Endothelial cell (in vitro differentiated cells): ENCODE measurements around the gene GLOD4. TPM values are rescaled to one million over a fixed set of nuclear protein-coding genes. Genes with fewer than 3 reads are reported as not detected.
"Not testable (repeated sequence)": the region's sequence is repeated elsewhere in the genome, so short reads cannot be mapped to it uniquely, and the experiment has no call there.

Experiments used
- DNase-seq: peaks from one replicate; pipeline ENCODE4 v3.0.0; 2021; ENCODE audit warnings: low spot score
- H3K27ac Mint-ChIP-seq: one replicate; pipeline ENCODE4 v1.8.0; 2021; ENCODE audit warnings: mixed read lengths, inconsistent platforms; ENCODE audit not compliant: unreplicated experiment
- H3K27me3 Mint-ChIP-seq: one replicate; pipeline ENCODE4 v1.8.0; 2021; ENCODE audit warnings: mild to moderate bottlenecking, moderate library complexity, mixed read lengths, inconsistent platforms; ENCODE audit not compliant: unreplicated experiment
- H3K36me3 Mint-ChIP-seq: one replicate; pipeline ENCODE4 v1.8.0; 2021; ENCODE audit warnings: mild to moderate bottlenecking, low read depth, mixed read lengths, inconsistent platforms; ENCODE audit not compliant: unreplicated experiment
- H3K4me1 Mint-ChIP-seq: one replicate; pipeline ENCODE4 v1.8.0; 2021; ENCODE audit warnings: mild to moderate bottlenecking, mixed read lengths, inconsistent platforms; ENCODE audit not compliant: unreplicated experiment
- H3K4me3 Mint-ChIP-seq: one replicate; pipeline ENCODE4 v1.8.0; 2021; ENCODE audit warnings: mild to moderate bottlenecking, mixed read lengths, inconsistent platforms; ENCODE audit not compliant: unreplicated experiment
- H3K9me3 Mint-ChIP-seq: one replicate; pipeline ENCODE4 v1.8.0; 2021; ENCODE audit warnings: mixed read lengths, inconsistent platforms; ENCODE audit not compliant: unreplicated experiment
- total RNA-seq: library from RNA; stranded (reverse); fragmentation: NEBNext Ultra II Directional; extraction: Animal tissue kit (Norgen Biotek cat#: 25700); gene quantifications from one replicate; pipeline ENCODE4 v1.2.1, GENCODE V29; 2021; ENCODE audit not compliant: unreplicated experiment
- TF ChIP-seq, protein P1 (sequence below): fragments of 200-600 bp; sonication (generic); IDR thresholded peaks from one replicate; pipeline ENCODE4 v1.5.0; 2021; ENCODE audit warnings: antibody characterized with exemption; ENCODE audit not compliant: unreplicated experiment

GLOD4 gene
- total RNA-seq, 1 donor from 2014 or later, result 93.9 TPM

DNA sequence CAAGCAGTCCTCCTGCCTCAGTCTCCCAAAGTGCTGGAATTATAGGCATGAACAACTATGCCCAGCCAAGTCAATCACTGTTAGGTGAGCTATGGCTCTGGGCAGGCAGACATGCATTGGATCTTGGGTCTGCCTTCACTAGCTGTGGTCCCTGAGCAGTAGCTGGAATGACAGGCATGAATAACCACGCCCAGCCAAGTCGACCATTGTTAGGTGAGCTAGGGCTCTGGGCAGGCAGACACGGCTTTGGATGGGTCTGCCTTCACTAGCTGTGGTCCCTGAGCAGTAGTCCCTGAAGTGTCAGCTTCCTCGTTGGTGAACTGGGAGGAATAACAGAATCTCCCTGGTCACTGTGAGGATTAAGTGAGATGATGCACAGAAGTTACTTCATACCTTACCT is 6.5 kb upstream of the GLOD4 start:
- Mint-ChIP-seq H3K27ac (no peak overlapping the region), H3K9me3 (no peaks in the 10 kb centered on the region), H3K27me3 (peaks cover 9% of the 10 kb centered on the region), H3K36me3 (peaks cover 27% of the 10 kb centered on the region), H3K4me3 (no peak overlapping the region), H3K4me1 (peaks cover 8% of the 10 kb centered on the region)
- TF ChIP-seq, protein P1, sequence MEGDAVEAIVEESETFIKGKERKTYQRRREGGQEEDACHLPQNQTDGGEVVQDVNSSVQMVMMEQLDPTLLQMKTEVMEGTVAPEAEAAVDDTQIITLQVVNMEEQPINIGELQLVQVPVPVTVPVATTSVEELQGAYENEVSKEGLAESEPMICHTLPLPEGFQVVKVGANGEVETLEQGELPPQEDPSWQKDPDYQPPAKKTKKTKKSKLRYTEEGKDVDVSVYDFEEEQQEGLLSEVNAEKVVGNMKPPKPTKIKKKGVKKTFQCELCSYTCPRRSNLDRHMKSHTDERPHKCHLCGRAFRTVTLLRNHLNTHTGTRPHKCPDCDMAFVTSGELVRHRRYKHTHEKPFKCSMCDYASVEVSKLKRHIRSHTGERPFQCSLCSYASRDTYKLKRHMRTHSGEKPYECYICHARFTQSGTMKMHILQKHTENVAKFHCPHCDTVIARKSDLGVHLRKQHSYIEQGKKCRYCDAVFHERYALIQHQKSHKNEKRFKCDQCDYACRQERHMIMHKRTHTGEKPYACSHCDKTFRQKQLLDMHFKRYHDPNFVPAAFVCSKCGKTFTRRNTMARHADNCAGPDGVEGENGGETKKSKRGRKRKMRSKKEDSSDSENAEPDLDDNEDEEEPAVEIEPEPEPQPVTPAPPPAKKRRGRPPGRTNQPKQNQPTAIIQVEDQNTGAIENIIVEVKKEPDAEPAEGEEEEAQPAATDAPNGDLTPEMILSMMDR, result no peak
- DNase-seq, result no peak

DNA sequence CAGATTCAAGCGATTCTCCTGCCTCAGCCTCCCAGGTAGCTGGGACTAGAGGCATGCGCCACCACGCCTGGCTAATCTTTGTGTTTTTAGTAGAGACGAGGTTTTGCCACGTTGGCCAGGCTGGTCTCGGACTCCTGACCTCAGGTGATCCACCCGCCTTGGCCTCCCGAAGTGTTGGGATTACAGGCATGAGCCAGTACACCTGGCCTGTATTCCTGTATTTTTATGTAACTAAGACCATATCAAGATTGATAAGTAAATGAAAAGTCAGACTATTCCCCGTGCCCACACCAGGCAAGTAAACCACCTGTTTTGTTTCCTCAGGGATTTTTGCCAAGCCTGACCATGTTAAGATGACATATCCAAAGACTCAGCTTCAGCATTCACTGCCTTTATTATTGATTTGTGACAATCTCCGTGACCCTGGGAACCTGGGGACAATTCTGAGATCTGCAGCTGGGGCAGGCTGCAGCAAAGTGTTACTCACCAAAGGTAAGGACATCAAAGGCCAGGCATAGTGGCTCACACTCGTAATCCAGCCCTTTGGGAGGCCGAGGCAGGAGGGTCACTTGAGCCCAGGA is 5.7 kb upstream of the GLOD4 start:
- no peaks in the 10 kb centered on the region for H3K9me3 Mint-ChIP-seq
- TF ChIP-seq, protein P1, result no peak
- peaks cover 11% of the 10 kb centered on the region for H3K27me3 Mint-ChIP-seq
- DNase-seq, result no peak
- peaks cover 27% of the 10 kb centered on the region for H3K36me3 Mint-ChIP-seq
- H3K4me1 Mint-ChIP-seq, result peaks cover 13% of the 10 kb centered on the region
- no peak overlapping the region for H3K4me3 Mint-ChIP-seq
- H3K27ac Mint-ChIP-seq, result no peak overlapping the region

DNA sequence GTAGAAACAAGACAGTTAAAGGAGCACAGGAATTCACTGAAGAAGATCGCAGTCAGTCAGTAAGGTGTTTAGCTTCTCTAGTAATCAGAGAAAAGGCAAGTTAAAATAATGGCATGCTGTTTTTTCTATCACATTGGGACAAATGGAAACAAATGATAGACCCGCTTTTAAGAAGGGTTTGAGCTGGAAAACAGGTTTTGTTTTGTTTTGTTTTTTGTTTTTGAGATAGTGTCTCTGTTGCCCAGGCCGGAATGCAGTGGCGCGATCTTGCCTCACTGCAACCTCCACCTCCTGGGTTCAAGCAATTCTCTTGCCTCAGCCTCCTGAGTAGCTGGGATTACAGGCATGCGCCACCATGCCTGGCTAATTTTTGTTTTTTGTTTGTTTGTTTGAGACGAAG is 3.8 kb upstream of the GLOD4 start:
- peaks cover 14% of the 10 kb centered on the region for H3K4me1 Mint-ChIP-seq
- not testable (repeated sequence) for DNase-seq, H3K4me3 Mint-ChIP-seq, H3K9me3 Mint-ChIP-seq, H3K27ac Mint-ChIP-seq
- peaks cover 17% of the 10 kb centered on the region for H3K36me3 Mint-ChIP-seq
- H3K27me3 Mint-ChIP-seq, result peaks cover 10% of the 10 kb centered on the region

DNA sequence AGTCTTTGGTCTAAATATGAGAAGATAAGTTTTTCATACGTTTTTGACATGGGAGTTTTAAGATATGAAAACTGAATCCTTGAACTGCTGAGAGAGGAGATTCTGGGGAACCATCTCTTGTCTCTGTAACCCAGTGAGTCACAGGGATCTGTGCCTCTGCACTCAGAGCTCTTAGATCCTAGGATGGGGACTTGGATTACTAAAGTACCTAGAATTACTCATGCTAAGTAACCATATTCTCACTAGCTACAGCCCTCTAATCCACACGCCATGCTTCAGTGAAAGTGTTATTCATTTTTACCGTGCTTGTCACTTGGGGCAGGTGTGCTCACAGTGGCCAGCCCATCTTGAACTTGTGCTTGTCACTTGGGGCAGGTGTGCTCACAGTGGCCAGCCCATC is 2.1 kb upstream of the GLOD4 start:
- TF ChIP-seq, protein P1, result no peak
- Mint-ChIP-seq H3K27me3 (peaks cover 8% of the 10 kb centered on the region), H3K4me1 (peaks cover 14% of the 10 kb centered on the region), H3K27ac (no peak overlapping the region), H3K9me3 (no peaks in the 10 kb centered on the region), H3K36me3 (peaks cover 6% of the 10 kb centered on the region), H3K4me3 (no peak overlapping the region)
- DNase-seq, result no peak

DNA sequence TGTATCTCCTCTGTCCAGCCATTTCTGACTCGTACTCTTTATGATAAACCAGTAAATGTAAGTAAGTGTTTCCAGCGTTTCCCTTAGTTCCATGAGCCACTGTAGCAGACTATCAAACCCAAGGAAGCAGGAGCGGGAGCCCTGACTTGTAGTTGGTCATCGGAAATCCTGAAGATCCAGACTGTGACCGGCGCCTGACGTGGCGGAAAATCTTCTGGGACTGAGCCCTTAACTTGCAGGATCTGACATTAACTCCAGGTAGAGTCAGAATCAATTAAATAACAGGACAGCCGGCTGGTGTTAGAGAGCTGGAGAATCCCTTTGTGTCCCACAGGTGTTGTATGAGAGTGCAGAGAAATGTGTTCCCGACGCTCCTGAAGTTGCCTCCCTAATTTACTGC is 4.0 kb downstream of the GLOD4 start:
- Mint-ChIP-seq H3K9me3 (no peaks in the 10 kb centered on the region), H3K27me3 (peaks cover 8% of the 10 kb centered on the region), H3K27ac (peak overlapping the region; percentile 7), H3K4me1 (peaks cover 10% of the 10 kb centered on the region), H3K36me3 (peaks cover 32% of the 10 kb centered on the region), H3K4me3 (no peak overlapping the region)
- TF ChIP-seq, protein P1, result no peak
- no peak for DNase-seq
